Activated CD8-positive, alpha-beta memory T cell treated with anti-CD3 and anti-CD28 coated beads for 1 hour (primary cell): ENCODE data around the gene MN1.

Experiments
- DNase-seq, 2 donors: peaks; one replicate each; pipeline ENCODE4 v3.0.0-alpha.2; 2020; ENCODE audit warnings: low read depth in 1 of 2; ENCODE audit errors: extremely low read depth in 1 of 2

Gene MN1

DNA sequence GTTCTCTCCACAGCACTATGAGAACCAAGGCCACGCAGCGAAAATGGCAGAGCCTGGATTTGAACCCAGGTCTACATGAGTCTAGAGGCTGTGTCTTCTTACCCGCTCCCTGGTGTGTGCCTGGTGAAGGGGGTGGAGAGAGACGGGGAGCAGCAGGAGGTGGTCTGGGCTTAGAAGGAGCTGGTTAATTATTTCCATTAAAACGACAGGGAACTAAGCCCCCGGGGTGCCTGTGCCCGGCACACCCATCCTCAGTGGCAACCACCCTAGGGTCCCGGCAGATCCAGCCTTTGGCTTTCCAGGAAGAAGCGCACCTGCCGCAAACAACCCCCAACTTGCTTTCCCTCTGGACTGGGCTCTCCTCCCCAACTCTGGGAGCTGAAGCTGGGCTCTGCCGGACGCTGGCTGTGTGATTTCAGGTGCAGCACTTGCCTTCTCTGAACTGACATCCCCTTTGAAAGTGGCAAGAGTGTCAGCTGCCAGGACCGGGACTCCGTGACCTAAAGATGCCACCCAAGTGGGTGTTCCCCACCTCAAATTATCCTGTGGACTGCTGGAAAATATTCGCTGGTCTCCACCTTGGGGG is 35.8 kb downstream of the MN1 start:
- no peak for DNase-seq

GRCh38 chr22:27764722-27765236 is 36.8 kb downstream of the MN1 start:
- DNase-seq: no peak

- DNase-seq: no peak
Measured at GRCh38 chr22:27761665-27762064, 39.9 kb downstream of the MN1 start.

GRCh38 chr22:27761000-27761399 is 40.6 kb downstream of the MN1 start:
- DNase-seq: no peak

DNA sequence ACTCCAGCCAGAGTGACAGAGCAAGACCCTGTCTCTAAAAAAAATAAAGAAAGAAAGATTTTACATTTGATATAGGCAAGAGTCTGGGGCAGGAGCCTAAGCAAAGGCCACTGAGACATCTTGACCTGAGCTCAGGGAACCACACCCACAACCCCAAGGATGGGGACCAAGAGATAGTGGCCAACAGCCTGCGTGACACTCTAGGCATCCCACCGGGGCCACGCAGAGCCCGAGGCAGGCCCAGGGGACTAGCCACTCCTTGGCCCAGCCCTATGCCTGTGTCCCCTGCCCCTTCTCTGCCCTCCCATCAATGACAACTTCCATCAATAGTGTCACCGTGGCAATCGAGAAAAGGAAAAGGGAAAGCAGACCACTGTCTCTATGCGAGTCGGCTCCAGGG is 41.1 kb downstream of the MN1 start:
- no peak for DNase-seq

GRCh38 chr22:27757928-27758525 is 43.5 kb downstream of the MN1 start:
- no peak for DNase-seq

DNA sequence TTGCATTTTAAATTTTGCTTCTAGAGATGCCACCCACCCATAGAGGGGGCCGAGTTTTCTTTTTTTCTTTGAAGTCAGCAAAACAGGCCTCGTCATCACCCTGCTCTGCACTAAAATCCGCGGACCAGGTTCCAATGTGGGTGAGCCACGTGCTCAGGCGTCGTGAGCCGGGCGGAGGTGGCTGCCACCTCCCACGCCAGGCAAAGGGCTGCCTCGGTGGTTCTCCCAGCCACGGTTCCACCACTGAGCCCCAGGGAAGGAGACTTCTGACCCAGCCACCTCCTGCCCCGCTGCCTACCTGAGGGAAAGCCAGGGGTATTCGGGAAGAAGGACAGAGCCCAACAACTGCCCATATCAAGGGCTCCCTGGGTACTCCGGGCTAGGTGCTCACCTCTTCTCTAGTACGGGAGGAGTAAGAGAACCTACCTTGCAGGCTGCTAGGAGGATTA is 45.3 kb downstream of the MN1 start:
- DNase-seq: no peak

DNA sequence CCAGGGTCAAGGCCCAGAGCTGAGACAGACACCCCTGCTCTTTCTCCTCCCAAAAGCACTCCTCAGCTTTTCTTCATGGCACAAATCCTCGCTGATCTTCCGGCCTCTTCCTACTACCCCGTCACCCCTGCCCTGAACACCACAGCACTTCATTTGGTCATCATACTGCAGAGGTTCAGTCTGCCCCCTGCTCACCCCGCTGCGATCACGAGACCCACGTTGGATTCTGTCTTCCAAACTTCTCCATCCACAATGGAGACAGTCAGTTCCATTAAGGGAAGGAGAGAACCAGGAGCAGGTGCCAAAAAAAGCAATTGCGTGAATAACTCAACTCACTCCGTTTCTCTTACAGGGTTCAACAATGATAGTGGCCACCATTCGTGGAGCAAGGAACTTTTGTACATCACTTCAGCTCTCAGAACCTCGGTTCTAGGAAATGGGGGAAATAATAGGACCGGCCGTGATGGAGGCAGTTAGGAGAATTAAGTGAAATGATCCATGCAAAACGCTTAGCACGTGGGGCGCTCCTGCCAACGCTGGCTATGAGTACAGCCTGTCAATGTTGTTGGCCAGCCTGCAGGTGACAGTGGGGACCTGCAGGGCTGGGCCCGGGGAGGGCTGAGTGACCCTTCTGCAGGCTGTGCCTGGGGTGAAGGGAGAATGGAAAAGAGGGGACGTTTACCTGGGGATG is 45.9 kb downstream of the MN1 start:
- no peak for DNase-seq

DNA sequence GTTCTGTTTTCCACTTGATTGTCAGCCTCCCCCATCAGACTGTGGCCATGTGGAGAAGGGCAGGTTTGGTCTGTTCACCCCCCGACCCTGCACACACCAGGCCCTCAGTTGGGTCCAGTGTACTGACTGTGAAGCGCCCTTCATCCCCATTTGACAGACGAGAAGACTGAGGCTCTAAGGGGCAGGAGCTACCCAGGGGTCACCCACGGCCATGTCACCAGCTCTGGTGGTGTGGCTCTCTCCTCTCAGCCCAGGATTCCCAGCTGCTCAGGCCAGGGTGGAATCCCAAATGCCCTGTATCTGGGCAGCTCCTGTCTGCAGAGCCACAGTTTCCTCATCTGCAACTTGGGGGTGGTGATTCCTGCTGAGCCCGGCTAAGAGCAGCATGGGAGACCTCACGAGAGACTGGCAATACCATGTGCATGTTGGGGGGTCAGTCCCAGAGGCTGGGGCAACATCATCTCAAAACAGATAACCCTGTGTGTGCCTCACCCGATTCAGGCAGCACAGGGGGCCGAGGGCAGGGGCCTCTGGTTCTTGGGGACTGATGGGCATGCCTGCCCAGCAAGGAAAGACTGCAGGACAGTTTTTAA is 46.6 kb downstream of the MN1 start:
- no peak for DNase-seq

DNA sequence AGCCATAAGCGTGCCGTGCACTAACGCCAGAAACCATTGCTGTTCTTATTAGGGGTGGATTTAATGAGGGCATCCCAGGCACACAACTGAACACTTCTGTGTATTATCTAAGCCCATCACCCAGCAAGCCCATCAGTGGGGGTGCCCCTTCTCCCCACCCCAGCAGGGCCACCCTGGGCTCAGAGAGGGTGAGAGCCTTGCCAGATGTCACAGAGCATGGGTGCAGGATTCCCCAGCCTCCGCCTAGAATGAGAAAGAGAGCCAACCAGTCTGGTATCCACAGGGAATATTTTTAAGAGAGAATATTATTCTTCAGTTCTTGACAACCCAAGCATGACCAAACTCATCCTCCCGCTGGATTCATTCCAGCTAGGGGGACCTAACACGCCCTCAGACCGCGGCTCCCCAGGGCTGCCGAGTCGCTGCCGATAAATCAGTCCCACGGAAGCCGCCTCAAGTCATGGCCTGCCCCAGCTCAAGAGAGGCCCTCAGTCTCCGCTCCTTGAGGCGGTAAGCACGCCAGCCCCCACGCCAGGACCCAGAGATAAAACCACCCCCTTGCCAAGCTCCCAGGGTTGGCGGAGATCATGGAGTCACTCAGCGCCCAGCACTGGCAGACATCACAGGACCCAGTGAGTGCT is 47.2 kb downstream of the MN1 start:
- no peak for DNase-seq

DNA sequence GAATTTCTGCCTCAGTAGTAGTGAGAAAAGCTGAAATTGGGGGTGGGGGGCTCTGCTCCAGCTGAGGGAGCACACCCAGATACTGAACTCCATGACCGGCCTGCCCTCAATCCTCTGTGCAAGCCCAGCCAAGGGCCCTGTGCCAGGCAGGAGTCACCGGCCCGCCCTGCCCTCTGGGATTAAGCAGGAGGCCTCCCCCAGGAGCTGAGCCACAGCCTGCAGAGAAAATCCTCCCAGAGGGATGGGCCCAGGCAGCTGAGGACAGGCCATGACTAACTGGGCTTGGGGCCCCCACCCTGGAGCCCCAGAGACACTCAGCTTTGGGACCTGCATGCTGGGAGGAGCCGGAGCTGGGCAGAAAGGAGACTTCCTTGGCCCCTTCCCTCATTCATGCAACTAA is 48.8 kb downstream of the MN1 start:
- no peak for DNase-seq

DNA sequence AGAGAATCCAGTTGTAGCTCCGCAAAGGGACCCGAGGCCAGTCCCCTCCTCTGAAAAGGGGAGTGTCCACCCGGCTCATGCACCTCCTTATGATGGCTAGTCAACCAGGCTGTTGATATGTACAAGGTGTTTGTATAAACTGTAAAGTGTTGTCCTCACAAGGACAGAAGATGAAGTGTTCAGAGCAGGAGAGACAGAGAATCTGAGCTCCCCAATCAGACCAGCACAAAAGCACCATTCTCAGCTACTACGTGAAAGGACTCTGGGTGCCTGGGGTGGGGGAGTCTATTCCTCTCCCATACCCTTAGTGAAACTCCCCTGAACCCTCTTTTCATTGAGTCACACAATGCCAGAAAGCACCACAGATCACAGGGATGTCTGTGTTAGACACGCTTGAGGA is 49.4 kb downstream of the MN1 start:
- no peak for DNase-seq

GRCh38 chr22:27751277-27752070 is 50.1 kb downstream of the MN1 start:
- DNase-seq: no peak

GRCh38 chr22:27750584-27751265 is 50.8 kb downstream of the MN1 start:
- DNase-seq: no peak

- DNase-seq: no peak
Measured at GRCh38 chr22:27749597-27750225, 51.8 kb downstream of the MN1 start.

DNA sequence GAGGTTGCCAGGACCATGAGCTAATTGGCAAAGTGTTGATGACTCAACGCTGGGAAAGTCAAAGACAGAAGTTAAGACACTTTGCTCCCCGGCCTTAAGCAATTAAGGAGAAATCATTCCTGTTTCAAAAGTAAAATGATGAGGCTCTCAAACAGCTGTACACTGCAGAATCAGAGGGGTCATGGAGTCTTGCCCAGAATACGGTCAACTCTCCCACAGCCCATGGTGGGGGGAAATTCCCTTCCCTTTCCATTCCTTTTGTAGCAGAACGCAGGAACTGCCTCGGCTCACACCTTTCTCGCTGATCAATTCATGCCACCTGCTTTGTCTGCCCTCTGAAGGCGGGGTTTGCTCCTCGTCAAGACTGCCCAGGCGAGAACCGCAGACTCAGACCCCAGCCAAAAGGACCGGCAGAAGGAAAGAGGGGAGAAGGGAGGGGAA is 52.8 kb downstream of the MN1 start:
- no peak for DNase-seq

DNA sequence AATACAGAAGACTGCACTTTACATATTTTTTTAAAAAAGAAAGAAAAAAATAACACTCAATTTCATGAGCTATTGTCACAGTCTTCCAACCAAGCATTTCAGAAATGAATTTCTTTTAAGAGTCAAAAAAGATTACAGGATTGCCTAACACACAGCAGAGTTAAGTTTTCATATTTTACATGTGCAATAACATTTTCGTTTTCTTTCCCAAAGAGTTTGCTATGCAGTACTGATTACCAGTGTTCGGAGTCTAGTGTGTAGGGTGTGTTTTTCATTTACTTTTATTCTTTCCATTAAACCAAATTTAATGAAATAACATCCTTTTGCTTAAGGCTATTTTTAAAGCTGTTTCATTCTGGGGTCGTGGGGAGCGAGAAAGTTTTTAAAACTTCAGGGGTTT is 53.2 kb downstream of the MN1 start:
- DNase-seq: no peak

- DNase-seq: no peak
Measured at GRCh38 chr22:27747396-27748221, 53.9 kb downstream of the MN1 start.

DNA sequence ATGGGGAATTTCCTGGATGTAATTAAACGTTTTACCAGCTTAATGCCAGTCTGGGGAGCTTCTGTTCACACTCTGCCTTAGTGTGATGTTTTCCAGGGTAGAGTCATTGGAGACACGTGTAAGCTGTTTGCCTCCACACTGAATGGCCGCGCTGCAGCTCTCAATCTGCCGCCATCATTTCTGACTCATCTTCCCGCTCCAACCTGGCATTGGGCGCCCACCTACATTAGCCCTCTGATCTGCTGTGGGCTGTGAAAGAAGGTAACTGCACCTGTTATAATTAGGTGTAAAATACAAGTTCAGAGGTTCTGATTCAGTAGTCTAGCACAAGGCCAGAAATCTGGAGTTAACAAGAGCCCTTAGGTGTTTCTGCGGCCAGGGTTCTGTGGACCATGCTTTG is 54.6 kb downstream of the MN1 start:
- DNase-seq: no peak
